ENCODE results near the gene TSEN2.

Gene TSEN2

DNA sequence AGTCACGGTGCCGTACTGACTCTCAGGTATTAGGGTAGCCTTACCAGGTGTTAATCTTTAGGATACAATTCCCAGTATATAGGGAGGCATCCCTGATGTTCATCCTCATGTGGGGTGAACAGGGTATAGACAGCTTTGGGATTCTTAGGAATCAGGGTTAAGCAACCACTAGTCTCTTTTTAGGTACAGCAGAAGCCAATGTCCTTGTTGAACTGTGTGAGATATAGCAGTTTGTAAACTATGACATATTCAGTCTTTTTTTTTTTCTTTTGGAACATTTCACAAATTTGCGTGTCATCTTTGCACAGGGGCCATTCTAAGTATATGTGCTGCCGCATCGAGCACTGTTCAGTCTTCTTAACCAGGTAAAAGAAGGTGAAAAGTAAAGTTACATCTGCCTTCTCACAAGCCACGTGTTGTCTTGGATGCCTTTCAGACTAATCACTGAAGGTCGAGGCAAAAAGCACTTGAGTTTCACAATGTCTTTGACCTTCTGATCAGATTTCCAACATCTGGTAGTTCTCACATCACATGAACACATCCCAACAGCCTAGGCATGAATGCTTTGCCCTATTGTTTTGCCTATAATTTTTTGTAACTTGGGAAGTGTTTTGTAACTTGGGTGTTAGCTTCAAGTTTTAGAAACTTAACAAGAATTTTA, 17.2 kb downstream of the TSEN2 start:
- TF ChIP-seq MAX (IDR thresholded peaks at IDR 0.05) (no peak), TCF12 (IDR thresholded peaks at IDR 0.05; ENCODE audit: low read depth) (no peak), RAD21 (IDR thresholded peaks at IDR 0.05; ENCODE audit: low read depth) (no peak), TEAD4 (IDR thresholded peaks at IDR 0.05) (no peak), NFIC (IDR thresholded peaks at IDR 0.05) (no peak), REST (IDR thresholded peaks at IDR 0.05; ENCODE audit: low read depth) (no peak), EP300 (IDR thresholded peaks at IDR 0.05; ENCODE audit: borderline replicate concordance) (no peak), EGR1 (IDR thresholded peaks at IDR 0.05) (no peak), CEBPB (IDR thresholded peaks at IDR 0.05) (no peak), TAF1 (IDR thresholded peaks at IDR 0.05; ENCODE audit: low read depth) (no peak), USF1 (IDR thresholded peaks at IDR 0.05) (no peak), CREB1 (IDR thresholded peaks at IDR 0.05; ENCODE audit: low read depth) (no peak), ZBTB7A (IDR thresholded peaks at IDR 0.05; ENCODE audit: low read depth) (no peak), FOXM1 (IDR thresholded peaks at IDR 0.05; ENCODE audit: borderline replicate concordance, low read depth) (no peak), YY1 (IDR thresholded peaks at IDR 0.05; ENCODE audit: low read depth) (no peak)

DNA sequence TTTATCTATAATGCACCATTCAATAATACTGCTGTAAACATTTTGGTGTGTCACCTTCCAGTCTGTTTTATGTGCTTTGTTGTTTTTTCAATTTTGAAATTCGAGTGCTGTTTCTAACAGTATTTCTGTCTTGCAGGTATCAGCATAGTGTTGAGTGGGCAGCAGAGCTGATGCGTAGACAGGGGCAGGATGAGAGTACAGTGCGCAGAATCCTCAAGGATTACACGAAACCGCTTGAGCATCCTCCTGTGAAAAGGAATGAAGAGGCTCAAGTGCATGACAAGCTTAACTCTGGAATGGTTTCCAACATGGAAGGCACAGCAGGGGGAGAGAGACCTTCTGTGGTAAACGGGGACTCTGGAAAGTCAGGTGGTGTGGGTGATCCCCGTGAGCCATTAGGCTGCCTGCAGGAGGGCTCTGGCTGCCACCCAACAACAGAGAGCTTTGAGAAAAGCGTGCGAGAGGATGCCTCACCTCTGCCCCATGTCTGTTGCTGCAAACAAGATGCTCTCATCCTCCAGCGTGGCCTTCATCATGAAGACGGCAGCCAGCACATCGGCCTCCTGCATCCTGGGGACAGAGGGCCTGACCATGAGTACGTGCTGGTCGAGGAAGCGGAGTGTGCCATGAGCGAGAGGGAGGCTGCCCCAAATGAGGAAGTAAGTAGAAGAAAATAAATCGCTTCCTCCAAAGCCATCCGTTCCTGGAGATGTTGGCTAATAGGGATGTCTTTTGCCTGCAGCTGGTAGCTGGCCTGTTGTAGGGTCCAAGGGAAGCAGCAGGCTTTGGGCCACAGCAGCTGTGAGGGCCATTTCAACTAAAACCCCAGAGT, 19.1 kb downstream of the TSEN2 start:
- TF ChIP-seq ZBTB7A (IDR thresholded peaks at IDR 0.05; ENCODE audit: low read depth): no peak
- no peak for TF ChIP-seq NFIC (IDR thresholded peaks at IDR 0.05)
- TF ChIP-seq MAX (IDR thresholded peaks at IDR 0.05): no peak
- no peak for TF ChIP-seq CREB1 (IDR thresholded peaks at IDR 0.05; ENCODE audit: low read depth)
- TF ChIP-seq TEAD4 (IDR thresholded peaks at IDR 0.05): no peak
- no peak for TF ChIP-seq TCF12 (IDR thresholded peaks at IDR 0.05; ENCODE audit: low read depth)
- no peak for TF ChIP-seq FOXM1 (IDR thresholded peaks at IDR 0.05; ENCODE audit: borderline replicate concordance, low read depth)
- TF ChIP-seq YY1 (IDR thresholded peaks at IDR 0.05; ENCODE audit: low read depth): no peak
- no peak for TF ChIP-seq RAD21 (IDR thresholded peaks at IDR 0.05; ENCODE audit: low read depth)
- no peak for TF ChIP-seq CEBPB (IDR thresholded peaks at IDR 0.05)

- TF ChIP-seq CEBPB (IDR thresholded peaks at IDR 0.05): no peak
- no peak for TF ChIP-seq EGR1 (IDR thresholded peaks at IDR 0.05)
- no peak for TF ChIP-seq RAD21 (IDR thresholded peaks at IDR 0.05; ENCODE audit: low read depth)
- TF ChIP-seq EP300 (IDR thresholded peaks at IDR 0.05; ENCODE audit: borderline replicate concordance): no peak
- TF ChIP-seq CREB1 (IDR thresholded peaks at IDR 0.05; ENCODE audit: low read depth): no peak
- no peak for TF ChIP-seq TAF1 (IDR thresholded peaks at IDR 0.05; ENCODE audit: low read depth)
- TF ChIP-seq FOXM1 (IDR thresholded peaks at IDR 0.05; ENCODE audit: borderline replicate concordance, low read depth): no peak
- no peak for TF ChIP-seq REST (IDR thresholded peaks at IDR 0.05; ENCODE audit: low read depth)
- TF ChIP-seq MAX (IDR thresholded peaks at IDR 0.05): no peak
- no peak for TF ChIP-seq NFIC (IDR thresholded peaks at IDR 0.05)
- no peak for TF ChIP-seq TCF12 (IDR thresholded peaks at IDR 0.05; ENCODE audit: low read depth)
Measured at GRCh38 chr3:12506201-12506709, 22.0 kb downstream of the TSEN2 start.

- no peak for TF ChIP-seq MAX (IDR thresholded peaks at IDR 0.05)
- no peak for TF ChIP-seq TEAD4 (IDR thresholded peaks at IDR 0.05)
- no peak for TF ChIP-seq REST (IDR thresholded peaks at IDR 0.05; ENCODE audit: low read depth)
- TF ChIP-seq NFIC (IDR thresholded peaks at IDR 0.05): no peak
- no peak for TF ChIP-seq CEBPB (IDR thresholded peaks at IDR 0.05)
- TF ChIP-seq YY1 (IDR thresholded peaks at IDR 0.05; ENCODE audit: low read depth): no peak
- no peak for TF ChIP-seq TAF1 (IDR thresholded peaks at IDR 0.05; ENCODE audit: low read depth)
Measured at GRCh38 chr3:12507591-12508281, 23.5 kb downstream of the TSEN2 start.

Data from Ishikawa (cell line).